DOHH2 (cell line): ENCODE measurements around the gene ADAMTS15.

Experiments used
- H3F3A ChIP-seq: fragments of 200-600 bp; sonication (generic), shearing (Covaris generic); 2 replicates; pipeline ENCODE4 v1.6.0; 2016; ENCODE audit warnings: antibody characterized with exemption, mild to moderate bottlenecking; ENCODE audit not compliant: control insufficient read depth, insufficient read depth
- H3K27ac ChIP-seq: fragments of 200-600 bp; sonication (generic); 2 replicates; pipeline ENCODE4 v1.5.1; 2014; ENCODE audit warnings: low read depth, mild to moderate bottlenecking, low read length, moderate library complexity
- H3K27me3 ChIP-seq: fragments of 200-600 bp; sonication (generic); 2 replicates; pipeline ENCODE4 v1.6.1; 2014; ENCODE audit warnings: mild to moderate bottlenecking, low read length, mixed read lengths; ENCODE audit not compliant: control insufficient read depth
- H3K36me3 ChIP-seq: fragments of 200-600 bp; sonication (generic); 2 replicates; pipeline ENCODE4 v1.6.1; 2014; ENCODE audit warnings: mild to moderate bottlenecking, low read length, moderate library complexity, mixed read lengths; ENCODE audit not compliant: control insufficient read depth
- H3K4me1 ChIP-seq: fragments of 200-600 bp; sonication (generic); 2 replicates; pipeline ENCODE4 v1.6.1; 2014; ENCODE audit warnings: mild to moderate bottlenecking, low read length, mixed read lengths; ENCODE audit not compliant: control insufficient read depth
- H3K4me2 ChIP-seq: fragments of 200-600 bp; sonication (generic); 2 replicates; pipeline ENCODE4 v1.6.0; 2014; ENCODE audit warnings: mild to moderate bottlenecking, low read length, moderate library complexity
- H3K4me3 ChIP-seq: fragments of 200-600 bp; sonication (generic); 2 replicates; pipeline ENCODE4 v1.5.1; 2014; ENCODE audit warnings: mild to moderate bottlenecking, low read length, mixed read lengths
- H3K79me2 ChIP-seq: fragments of 200-600 bp; sonication (generic); 2 replicates; pipeline ENCODE4 v1.6.1; 2014; ENCODE audit warnings: mild to moderate bottlenecking, low read length, mixed read lengths; ENCODE audit not compliant: control insufficient read depth
- H3K9me2 ChIP-seq: fragments of 200-600 bp; sonication (generic); replicated peaks from 2 replicates; pipeline ENCODE4 v1.6.1; 2014; ENCODE audit warnings: mild to moderate bottlenecking, low read length, mixed read lengths; ENCODE audit not compliant: control insufficient read depth
- H3K9me3 ChIP-seq: fragments of 200-600 bp; sonication (generic); 2 replicates; pipeline ENCODE4 v1.6.1; 2014; ENCODE audit warnings: antibody characterized with exemption, low read length, mixed read lengths; ENCODE audit not compliant: control insufficient read depth, insufficient read depth
- H4K20me1 ChIP-seq: fragments of 200-600 bp; sonication (generic); 2 replicates; pipeline ENCODE4 v1.6.0; 2014; ENCODE audit warnings: low read depth, mild to moderate bottlenecking, antibody characterized with exemption, low read length, moderate library complexity; ENCODE audit not compliant: control insufficient read depth, insufficient read depth
- CTCF ChIP-seq: fragments of 200-600 bp; sonication (generic); IDR thresholded peaks from one replicate; pipeline ENCODE4 v1.5.1; 2014; ENCODE audit warnings: antibody characterized with exemption, mild to moderate bottlenecking, low read depth, low read length; ENCODE audit not compliant: poor library complexity, severe bottlenecking
- EZH2phosphoT487 ChIP-seq: fragments of 200-600 bp; sonication (generic); IDR thresholded peaks from 2 replicates; pipeline ENCODE4 v1.6.1; 2017; ENCODE audit warnings: borderline replicate concordance, mild to moderate bottlenecking, antibody characterized with exemption, low read length, moderate library complexity, mixed read lengths

The ADAMTS15 gene

GRCh38 chr11:130416530-130416882 lies 31.9 kb upstream of the ADAMTS15 start:
- Histone ChIP-seq H3K4me1 (no peaks in the 10 kb centered on the region), H3K4me3 (no peak overlapping the region), H3K27me3 (peaks cover 11% of the 10 kb centered on the region), H3K9me2 (no peaks in the 10 kb centered on the region), H4K20me1 (no peaks in the 10 kb centered on the region), H3F3A (no peaks in the 10 kb centered on the region), H3K4me2 (no peak overlapping the region), H3K27ac (no peak overlapping the region), H3K79me2 (no peaks in the 10 kb centered on the region), H3K9me3 (no peaks in the 10 kb centered on the region), H3K36me3 (no peaks in the 10 kb centered on the region)
- TF ChIP-seq CTCF, result no peak
- no peak for TF ChIP-seq EZH2phosphoT487

- H3K79me2 ChIP-seq, result no peaks in the 10 kb centered on the region
- no peaks in the 10 kb centered on the region for H3F3A ChIP-seq
- H3K9me3 ChIP-seq, result no peaks in the 10 kb centered on the region
- no peaks in the 10 kb centered on the region for H3K9me2 ChIP-seq
- no peaks in the 10 kb centered on the region for H3K4me1 ChIP-seq
- no peak overlapping the region for H3K4me3 ChIP-seq
- H3K4me2 ChIP-seq, result no peak overlapping the region
- H4K20me1 ChIP-seq, result no peaks in the 10 kb centered on the region
- peaks cover 11% of the 10 kb centered on the region for H3K27me3 ChIP-seq
- no peak overlapping the region for H3K27ac ChIP-seq
- no peaks in the 10 kb centered on the region for H3K36me3 ChIP-seq
- TF ChIP-seq CTCF (no peak), EZH2phosphoT487 (no peak)
Measured at GRCh38 chr11:130416906-130417305, 31.5 kb upstream of the ADAMTS15 start.

DNA sequence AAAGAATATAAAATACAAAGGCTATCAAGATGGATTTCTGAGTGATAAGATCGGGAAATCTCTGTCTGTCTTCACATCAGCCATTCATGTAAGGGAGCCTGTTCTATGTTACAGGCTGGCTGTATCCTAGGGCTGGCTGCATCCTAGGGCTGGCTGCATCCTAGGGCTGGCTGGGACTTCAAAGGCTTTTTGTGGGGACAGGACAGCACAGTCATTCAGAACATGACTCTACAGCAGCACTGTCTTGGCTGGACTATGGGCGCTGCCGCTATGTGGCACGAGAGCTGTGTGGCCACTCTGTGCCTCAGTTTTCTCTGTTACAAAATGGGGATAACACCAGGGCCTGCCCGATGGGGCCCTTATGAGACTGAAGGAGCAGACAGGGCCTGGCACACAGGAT lies 30.2 kb upstream of the ADAMTS15 start:
- H4K20me1 ChIP-seq, result no peaks in the 10 kb centered on the region
- no peaks in the 10 kb centered on the region for H3K9me2 ChIP-seq
- no peaks in the 10 kb centered on the region for H3F3A ChIP-seq
- H3K9me3 ChIP-seq, result no peaks in the 10 kb centered on the region
- no peak overlapping the region for H3K27ac ChIP-seq
- no peaks in the 10 kb centered on the region for H3K79me2 ChIP-seq
- no peaks in the 10 kb centered on the region for H3K4me1 ChIP-seq
- TF ChIP-seq CTCF, result no peak
- no peak for TF ChIP-seq EZH2phosphoT487
- no peaks in the 10 kb centered on the region for H3K36me3 ChIP-seq
- H3K27me3 ChIP-seq, result peaks cover 15% of the 10 kb centered on the region
- no peak overlapping the region for H3K4me3 ChIP-seq
- H3K4me2 ChIP-seq, result no peak overlapping the region

DNA sequence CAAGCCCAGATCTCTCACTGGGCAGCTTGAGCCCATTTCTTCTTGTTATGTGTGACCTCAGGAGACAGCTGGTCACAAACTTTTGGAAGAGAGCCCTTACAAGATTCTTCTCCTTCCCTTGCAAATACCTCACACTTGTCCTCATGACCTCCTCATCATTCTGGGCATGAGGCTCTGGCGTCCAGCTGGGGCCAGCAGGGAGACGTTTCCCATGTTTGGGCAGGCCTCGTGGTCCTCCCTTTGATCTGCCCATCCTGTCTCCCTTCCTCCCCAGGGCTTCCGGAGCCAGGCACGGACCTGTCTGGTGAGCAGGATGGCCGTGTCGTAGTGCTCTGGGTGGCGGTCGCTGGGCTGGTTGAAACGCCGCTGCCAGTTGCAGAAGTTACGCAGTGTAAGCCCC lies 29.7 kb upstream of the ADAMTS15 start:
- Histone ChIP-seq H3K36me3 (no peaks in the 10 kb centered on the region), H3K9me2 (no peaks in the 10 kb centered on the region), H3K27ac (no peak overlapping the region), H3K4me2 (no peak overlapping the region), H4K20me1 (no peaks in the 10 kb centered on the region), H3K79me2 (no peaks in the 10 kb centered on the region), H3K27me3 (peaks cover 15% of the 10 kb centered on the region), H3K4me3 (no peak overlapping the region), H3K4me1 (no peaks in the 10 kb centered on the region), H3F3A (no peaks in the 10 kb centered on the region), H3K9me3 (no peaks in the 10 kb centered on the region)
- TF ChIP-seq CTCF (no peak), EZH2phosphoT487 (no peak)
